LNCAP (cell line): Measurements from ENCODE around the gene GHRHR.

Experiments
- TF ChIP-seq, protein P1 (sequence below): fragments of 450-650 bp; IDR thresholded peaks from 2 replicates; pipeline ENCODE4 v1.5.1; 2017; ENCODE audit warnings: mild to moderate bottlenecking

The GHRHR gene

GRCh38 chr7:30970594-30971094 lies 6.9 kb downstream of the GHRHR start:
- TF ChIP-seq, protein P1, sequence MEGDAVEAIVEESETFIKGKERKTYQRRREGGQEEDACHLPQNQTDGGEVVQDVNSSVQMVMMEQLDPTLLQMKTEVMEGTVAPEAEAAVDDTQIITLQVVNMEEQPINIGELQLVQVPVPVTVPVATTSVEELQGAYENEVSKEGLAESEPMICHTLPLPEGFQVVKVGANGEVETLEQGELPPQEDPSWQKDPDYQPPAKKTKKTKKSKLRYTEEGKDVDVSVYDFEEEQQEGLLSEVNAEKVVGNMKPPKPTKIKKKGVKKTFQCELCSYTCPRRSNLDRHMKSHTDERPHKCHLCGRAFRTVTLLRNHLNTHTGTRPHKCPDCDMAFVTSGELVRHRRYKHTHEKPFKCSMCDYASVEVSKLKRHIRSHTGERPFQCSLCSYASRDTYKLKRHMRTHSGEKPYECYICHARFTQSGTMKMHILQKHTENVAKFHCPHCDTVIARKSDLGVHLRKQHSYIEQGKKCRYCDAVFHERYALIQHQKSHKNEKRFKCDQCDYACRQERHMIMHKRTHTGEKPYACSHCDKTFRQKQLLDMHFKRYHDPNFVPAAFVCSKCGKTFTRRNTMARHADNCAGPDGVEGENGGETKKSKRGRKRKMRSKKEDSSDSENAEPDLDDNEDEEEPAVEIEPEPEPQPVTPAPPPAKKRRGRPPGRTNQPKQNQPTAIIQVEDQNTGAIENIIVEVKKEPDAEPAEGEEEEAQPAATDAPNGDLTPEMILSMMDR: no peak

GRCh38 chr7:30971440-30971839 lies 7.7 kb downstream of the GHRHR start:
- TF ChIP-seq, protein P1: no peak

DNA sequence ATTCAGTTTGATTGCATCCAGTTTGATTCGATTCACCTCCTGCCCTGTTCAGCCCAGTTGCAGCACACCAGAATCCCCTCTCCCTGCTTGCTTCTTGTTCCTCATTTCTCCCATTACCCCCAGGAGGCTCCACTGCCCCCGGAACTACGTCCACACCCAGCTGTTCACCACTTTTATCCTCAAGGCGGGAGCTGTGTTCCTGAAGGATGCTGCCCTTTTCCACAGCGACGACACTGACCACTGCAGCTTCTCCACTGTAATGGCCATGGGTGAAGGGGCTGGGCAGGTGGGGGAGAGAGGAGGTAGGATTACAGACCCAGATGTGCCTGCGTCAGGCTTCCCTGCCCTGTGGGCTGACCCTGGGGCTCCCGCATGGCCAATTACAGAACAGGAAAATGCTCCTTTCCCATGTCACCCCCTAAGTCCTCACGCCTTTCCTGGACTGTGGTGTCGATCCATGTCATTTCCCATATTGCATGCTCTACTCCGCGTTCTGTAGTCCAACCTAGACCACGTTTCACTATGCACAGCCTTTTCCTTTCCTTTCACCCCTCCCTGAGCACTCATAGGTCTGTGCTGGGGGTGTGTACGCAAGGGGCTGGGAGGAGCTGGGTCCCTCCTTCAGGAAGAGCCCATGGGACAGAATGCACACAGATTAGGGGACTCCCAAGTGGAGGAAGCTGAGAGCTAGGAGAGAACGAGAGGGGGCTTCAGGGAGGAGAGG lies 8.2 kb downstream of the GHRHR start:
- TF ChIP-seq, protein P1: no peak

DNA sequence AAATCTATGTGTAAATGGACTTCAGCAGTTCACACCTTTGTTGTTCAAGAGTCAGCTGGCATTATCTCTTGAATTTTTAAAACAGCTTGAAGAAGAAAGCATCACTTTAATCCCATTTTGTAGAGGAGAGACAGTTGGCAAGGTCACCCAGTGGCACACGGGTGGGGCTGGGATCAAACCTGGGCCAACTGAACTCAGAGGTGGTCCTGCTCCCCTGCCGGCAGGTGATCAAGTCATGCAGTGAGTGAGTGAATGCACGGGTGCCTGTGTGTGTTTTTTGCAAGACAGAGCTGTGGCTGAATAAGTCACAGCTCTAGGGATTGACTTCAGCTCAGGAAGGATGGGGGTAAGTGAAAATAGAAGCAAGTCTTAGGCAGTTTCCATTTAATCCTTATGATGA lies 9.5 kb downstream of the GHRHR start:
- TF ChIP-seq, protein P1: no peak

DNA sequence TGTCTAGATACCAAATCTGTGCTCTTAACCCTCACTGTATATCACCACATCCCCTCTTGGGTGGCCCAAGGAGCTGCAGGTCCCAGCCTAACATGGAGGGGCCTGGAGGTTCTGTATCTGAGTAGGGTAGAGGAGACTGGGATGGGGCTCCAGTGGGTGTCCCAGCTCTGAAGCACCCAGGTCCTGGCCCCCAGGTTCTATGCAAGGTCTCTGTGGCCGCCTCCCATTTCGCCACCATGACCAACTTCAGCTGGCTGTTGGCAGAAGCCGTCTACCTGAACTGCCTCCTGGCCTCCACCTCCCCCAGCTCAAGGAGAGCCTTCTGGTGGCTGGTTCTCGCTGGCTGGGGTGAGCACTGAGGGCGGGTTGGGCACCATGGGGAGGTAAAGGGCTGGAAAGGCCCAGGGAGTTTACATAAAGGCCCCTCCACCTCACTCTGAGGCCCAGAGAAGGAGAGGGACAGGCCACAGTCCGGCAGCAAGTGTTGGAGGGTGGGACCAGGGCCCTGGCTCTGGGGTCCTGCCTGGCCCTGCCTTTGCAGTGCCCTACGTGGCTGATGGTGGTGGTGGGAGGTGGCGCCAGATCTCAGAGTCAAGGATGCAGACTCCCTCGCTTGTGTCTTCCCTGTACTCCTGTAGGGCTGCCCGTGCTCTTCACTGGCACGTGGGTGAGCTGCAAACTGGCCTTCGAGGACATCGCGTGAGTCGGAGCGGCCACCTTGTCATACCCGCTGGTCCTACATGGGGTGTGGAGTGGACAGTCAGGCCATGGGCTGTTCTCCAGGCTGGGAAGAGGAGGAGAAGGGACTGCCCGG lies 10.2 kb downstream of the GHRHR start:
- TF ChIP-seq, protein P1: no peak

DNA sequence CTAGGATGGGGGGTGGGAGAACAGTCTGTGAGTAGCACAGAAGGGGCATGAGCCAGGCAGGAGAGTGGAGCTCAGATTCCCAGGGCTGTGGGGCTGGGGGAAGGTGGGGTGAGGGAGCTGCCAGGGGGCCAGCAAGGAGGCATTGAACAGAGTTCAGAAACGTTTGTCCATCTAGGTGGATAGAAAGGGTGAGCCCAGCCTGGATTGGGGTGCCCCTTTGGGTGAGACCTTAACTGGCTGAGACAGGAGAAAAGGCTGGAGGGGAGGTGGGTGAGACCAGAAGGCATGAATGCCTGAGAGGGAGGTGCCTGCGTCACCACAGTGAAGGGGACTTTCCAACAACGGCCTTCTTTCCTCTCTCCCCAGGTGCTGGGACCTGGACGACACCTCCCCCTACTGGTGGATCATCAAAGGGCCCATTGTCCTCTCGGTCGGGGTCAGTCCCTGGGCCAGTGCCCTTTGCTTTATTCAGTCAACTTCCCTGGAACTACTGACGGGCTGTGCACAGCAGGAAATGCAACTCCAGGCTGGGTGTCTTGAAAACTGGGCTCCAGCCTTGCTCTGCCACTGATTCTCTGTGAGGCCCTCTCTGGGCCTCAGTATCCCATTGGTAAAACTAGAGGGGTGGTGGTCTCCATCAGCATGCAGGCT lies 11.0 kb downstream of the GHRHR start:
- TF ChIP-seq, protein P1: peak; percentile 83

- TF ChIP-seq, protein P1: no peak
Measured at GRCh38 chr7:30975256-30975899, 11.6 kb downstream of the GHRHR start.
